Measurements from ENCODE around the gene STK24.

The STK24 gene

DNA sequence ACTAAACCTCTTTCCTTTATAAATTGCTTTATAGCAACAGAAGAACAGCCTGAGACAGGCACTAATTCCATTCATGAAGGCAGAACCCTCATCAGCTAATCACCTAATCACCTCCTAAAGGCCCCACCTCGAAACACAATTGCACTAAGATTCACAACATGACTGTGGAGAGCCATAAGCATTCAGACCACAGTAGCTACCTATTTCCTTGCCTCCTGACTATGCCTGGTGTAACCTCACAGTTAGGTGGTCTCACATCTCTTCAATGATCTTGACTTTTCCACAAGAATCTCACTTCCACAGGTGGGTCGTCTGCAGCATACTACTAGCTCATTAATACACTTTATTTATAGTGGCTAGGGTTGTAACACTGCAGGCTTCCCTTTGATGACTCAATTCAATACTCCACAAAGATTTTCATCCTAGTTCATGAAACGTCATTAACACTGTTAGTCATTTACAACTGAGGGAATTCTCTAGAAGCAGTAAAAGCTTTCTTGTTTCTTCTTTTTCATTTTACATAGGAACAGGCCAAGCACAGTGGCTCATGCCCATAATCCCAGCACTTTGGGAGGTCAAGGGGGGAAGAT is 27.1 kb downstream of the STK24 start:
- no peak for DNase-seq

DNA sequence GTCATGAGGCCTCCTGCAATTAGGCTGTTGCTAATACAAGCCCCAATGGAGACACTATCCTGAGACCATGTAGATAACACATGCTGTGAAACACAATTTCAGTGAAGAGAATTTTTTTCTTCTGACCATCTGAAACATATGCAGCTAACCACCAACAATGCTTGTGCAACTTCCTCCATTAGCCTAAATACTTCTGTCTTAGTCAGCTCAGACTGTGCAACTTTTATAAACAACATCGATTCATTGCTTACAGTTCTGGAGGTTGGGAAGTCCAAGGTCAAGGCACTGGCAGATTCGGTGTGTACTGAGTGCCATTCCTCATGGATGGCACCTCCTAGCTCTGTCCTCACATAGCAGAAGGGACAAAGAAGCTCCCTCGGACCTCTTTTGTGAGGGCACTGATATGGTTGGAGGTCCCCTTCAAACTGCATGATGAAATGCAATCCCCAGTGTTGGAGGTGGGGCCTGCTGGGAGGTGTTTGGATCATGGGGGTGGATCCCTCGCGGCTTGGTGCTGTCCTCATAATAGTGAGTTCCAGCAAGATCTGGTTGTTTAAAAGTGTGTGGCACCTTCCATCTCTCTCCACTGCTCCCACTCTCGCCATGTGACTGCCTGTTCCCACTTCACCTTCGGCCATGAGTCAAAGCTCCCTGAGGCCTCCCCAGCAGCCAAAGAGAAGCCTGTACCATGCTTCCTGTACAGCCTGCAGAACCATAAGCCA is 27.7 kb downstream of the STK24 start:
- peak; percentile 73 to 81 for DNase-seq

- DNase-seq: no peak
These were observed 28.7 kb downstream of the STK24 start for GRCh38 chr13:98548230-98548629.

DNA sequence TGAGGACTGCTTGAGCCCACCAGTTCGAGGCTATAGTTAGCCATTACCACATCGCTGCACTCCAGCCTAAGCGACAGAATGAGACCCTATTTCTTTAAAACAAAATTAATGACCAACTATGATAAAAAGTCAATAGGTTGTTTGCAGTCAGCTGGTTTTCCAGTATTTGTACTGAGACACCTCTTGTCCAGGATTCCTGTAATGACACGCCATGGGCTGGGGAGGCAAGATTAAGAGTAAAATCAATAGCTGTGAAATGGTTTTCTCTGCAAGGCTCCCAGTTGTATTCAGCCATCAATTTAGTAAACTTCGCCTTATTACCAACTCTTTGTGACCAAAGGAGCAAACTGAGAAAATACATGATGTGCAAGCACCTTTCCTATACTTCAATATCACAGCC is 29.5 kb downstream of the STK24 start:
- DNase-seq: no peak

DNA sequence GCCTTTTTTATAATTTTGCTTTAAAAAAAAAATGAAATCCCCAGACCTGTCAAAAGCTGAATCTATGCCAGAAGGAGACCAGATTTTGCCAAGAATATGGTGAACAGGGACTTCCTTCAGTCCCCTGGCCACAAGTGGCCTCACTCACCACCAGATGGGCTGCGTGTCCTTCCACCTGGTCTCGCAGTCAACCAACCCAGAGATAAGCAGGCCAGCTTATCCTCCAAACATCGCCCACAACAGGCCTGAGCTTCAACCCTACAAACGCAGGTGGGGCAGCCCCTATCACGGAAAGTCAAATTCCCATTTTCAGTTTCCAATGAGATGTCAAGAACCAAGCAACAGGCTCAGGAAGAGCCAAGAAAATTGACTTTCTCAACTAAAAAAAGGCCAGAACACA is 30.5 kb downstream of the STK24 start:
- DNase-seq: no peak

- DNase-seq: no peak
These were observed 32.7 kb downstream of the STK24 start for GRCh38 chr13:98544104-98544710.

GRCh38 chr13:98543378-98544103 is 33.4 kb downstream of the STK24 start:
- no peak for DNase-seq

- peak; percentile 65 to 70 for DNase-seq
These were observed 34.1 kb downstream of the STK24 start for GRCh38 chr13:98542568-98543377.

- no peak for DNase-seq
These were observed 35.2 kb downstream of the STK24 start for GRCh38 chr13:98541701-98542203.

DNA sequence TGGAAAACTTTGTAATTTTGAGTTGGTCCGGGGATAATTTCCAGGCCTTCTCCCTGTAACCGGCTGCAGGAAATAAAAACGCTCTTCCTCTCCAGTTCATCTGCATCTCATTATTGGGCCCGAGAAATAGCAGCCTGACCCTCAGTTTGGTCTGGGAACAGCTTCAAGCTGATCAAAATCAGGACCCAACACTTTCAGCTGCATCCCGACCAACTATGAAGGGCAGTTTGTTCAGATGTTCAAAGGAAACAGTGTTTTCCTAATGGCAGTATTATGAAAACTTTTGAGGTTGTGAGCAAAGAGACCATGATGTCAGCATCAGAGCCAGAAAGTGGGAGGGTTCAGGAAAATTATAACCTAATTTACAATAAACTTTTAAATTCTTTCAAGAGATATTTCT is 35.7 kb downstream of the STK24 start:
- DNase-seq: no peak

GRCh38 chr13:98540476-98540875 is 36.4 kb downstream of the STK24 start:
- DNase-seq: no peak

GRCh38 chr13:98539666-98540065 is 37.2 kb downstream of the STK24 start:
- DNase-seq: no peak

GRCh38 chr13:98538876-98539275 is 38.0 kb downstream of the STK24 start:
- DNase-seq: no peak

DNA sequence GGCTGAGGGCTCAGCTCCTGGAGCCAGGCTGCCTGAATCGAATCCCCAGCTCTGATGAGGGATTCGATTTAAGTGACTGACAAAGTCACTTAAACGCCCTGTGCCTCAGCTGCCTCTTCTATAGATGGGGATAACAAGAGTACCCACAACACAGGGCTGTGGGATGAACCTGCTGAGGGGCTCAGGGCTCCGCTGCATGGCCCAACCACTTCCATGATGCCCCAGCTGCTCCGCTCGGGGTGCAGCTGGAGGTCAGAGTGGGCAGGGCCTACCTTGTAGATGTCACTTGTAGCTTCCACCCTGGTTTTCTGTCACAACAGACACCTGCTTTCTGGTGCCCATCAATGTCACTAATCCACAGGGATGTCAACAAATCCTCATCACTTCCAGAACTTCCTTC is 39.2 kb downstream of the STK24 start:
- DNase-seq: no peak

- no peak for DNase-seq
These were observed 39.6 kb downstream of the STK24 start for GRCh38 chr13:98537306-98537705.

GRCh38 chr13:98536729-98537128 is 40.2 kb downstream of the STK24 start:
- no peak for DNase-seq

GRCh38 chr13:98535501-98536354 is 41.2 kb downstream of the STK24 start:
- no peak for DNase-seq

DNA sequence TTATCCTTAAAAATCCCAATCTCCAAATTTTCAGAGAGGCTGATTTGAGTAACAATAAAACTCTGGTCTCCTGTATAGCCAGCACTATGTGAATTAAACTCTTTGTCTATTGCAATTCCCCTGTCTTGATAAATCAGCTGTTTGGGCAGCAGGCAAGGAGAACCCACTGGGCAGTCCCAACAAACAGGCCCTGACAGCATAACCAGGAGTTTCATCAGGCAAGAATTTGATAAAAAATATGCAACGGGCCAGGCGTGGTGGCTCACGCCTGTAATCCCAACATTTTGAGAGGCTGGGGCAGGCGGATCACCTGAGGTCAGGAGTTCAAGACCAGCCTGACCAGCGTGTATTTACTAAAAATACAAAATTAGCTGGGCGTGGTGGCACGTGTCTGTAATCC is 42.1 kb downstream of the STK24 start:
- no peak for DNase-seq

DNA sequence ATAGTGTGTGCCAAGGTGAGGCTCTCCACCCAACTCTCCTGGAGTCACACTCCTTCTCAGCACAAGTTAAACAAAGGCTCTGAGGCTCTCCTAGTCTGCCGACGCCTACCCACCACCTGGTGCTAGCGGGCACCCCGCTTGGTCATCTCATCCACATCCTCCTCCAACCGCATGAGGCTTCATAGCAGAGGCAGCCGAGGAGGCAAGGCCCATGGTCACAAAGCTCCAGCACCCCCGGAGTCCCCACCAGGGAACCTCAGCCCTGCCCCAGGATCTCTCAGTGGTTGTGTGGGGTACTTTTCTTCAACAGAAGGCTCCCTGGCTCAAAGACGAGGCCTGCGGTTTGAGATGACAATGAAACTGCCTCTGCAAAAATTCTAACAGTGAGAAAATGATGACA is 43.0 kb downstream of the STK24 start:
- DNase-seq: no peak

DNA sequence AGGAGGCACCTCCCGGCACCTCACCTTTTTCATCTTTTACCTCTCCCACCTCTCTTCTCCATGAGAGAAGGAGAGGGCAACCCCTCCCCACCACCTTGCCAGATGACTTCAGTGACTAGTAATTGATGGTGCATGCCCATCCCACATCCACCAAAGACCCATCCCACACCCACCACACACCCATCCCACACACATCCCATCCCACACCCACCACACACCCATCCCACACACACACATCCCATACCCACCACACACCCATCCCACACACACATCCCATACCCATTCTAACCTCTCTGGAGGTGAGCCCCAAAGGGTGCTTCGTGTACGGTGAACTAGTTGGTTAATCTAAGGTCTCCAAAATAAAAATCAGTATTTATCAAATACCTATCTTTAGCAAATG is 44.7 kb downstream of the STK24 start:
- DNase-seq: no peak

GRCh38 chr13:98530217-98530616 is 46.7 kb downstream of the STK24 start:
- DNase-seq: no peak

GRCh38 chr13:98529171-98529570 is 47.7 kb downstream of the STK24 start:
- no peak for DNase-seq
